Neural crest cell (in vitro differentiated cells): ENCODE measurements around the gene HIF3A. TPM values are rescaled to one million over a fixed set of nuclear protein-coding genes. Genes with fewer than 3 reads are reported as not detected.
"Not testable (repeated sequence)": the region's sequence is repeated elsewhere in the genome, so short reads cannot be mapped to it uniquely, and the experiment has no call there.

Experiments
- DNase-seq: peaks from one replicate; pipeline ENCODE4 v3.0.0; 2021; ENCODE audit warnings: low read depth, mixed read lengths, low spot score
- H3K27ac Mint-ChIP-seq: one replicate; pipeline ENCODE4 v1.8.0; 2021; ENCODE audit warnings: mild to moderate bottlenecking, mixed read lengths; ENCODE audit not compliant: unreplicated experiment
- H3K27me3 Mint-ChIP-seq: 2 replicates; pipeline ENCODE4 v1.8.0; 2021; ENCODE audit warnings: low read depth, mild to moderate bottlenecking, mixed read lengths
- H3K36me3 Mint-ChIP-seq: 2 replicates; pipeline ENCODE4 v1.8.0; 2021; ENCODE audit warnings: low read depth, mild to moderate bottlenecking, mixed read lengths
- H3K4me1 Mint-ChIP-seq: 2 replicates; pipeline ENCODE4 v1.8.0; 2021; ENCODE audit warnings: mixed read lengths
- H3K4me3 Mint-ChIP-seq: one replicate; pipeline ENCODE4 v1.8.0; 2021; ENCODE audit warnings: mild to moderate bottlenecking, mixed read lengths
- H3K9me3 Mint-ChIP-seq: 2 replicates; pipeline ENCODE4 v1.8.0; 2021; ENCODE audit warnings: mixed read lengths
- total RNA-seq: library from RNA; stranded (reverse); gene quantifications from 2 replicates; pipeline ENCODE4 v1.2.1, GENCODE V29; 2021
- TF ChIP-seq, protein P1 (sequence below): fragments of 200-600 bp; sonication (generic); conservative IDR thresholded peaks from 2 replicates; pipeline ENCODE4 v1.5.0; 2021; ENCODE audit warnings: antibody characterized with exemption, mild to moderate bottlenecking

Gene HIF3A
- total RNA-seq, 1 donor from 2014 or later, result 7.6 TPM

DNA sequence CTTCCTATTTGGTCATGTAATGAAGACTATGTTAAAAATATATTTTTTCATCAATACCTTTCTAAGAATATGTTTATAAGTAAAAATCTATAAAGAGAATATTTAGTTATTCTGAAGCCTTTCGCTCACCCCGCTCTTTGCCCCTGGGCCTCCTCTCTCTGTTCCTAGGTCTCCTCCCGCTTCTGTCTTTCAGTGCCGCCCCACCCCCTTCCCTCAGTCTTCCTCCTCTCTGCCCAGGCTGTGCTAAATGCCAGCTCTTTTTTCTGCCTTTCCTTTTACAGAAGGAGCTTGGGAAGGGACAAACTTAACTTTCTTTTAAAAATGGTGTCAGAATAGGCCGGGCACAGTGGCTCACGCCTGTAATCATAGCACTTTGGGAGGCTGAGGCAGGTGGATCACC, 22.8 kb downstream of the HIF3A start:
- no peak for DNase-seq
- Mint-ChIP-seq H3K9me3 (peaks cover 6% of the 10 kb centered on the region), H3K4me1 (no peaks in the 10 kb centered on the region), H3K27ac (no peak overlapping the region), H3K4me3 (no peak overlapping the region), H3K36me3 (peaks cover 2% of the 10 kb centered on the region), H3K27me3 (no peaks in the 10 kb centered on the region)
- TF ChIP-seq, protein P1, sequence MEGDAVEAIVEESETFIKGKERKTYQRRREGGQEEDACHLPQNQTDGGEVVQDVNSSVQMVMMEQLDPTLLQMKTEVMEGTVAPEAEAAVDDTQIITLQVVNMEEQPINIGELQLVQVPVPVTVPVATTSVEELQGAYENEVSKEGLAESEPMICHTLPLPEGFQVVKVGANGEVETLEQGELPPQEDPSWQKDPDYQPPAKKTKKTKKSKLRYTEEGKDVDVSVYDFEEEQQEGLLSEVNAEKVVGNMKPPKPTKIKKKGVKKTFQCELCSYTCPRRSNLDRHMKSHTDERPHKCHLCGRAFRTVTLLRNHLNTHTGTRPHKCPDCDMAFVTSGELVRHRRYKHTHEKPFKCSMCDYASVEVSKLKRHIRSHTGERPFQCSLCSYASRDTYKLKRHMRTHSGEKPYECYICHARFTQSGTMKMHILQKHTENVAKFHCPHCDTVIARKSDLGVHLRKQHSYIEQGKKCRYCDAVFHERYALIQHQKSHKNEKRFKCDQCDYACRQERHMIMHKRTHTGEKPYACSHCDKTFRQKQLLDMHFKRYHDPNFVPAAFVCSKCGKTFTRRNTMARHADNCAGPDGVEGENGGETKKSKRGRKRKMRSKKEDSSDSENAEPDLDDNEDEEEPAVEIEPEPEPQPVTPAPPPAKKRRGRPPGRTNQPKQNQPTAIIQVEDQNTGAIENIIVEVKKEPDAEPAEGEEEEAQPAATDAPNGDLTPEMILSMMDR, result no peak

DNA sequence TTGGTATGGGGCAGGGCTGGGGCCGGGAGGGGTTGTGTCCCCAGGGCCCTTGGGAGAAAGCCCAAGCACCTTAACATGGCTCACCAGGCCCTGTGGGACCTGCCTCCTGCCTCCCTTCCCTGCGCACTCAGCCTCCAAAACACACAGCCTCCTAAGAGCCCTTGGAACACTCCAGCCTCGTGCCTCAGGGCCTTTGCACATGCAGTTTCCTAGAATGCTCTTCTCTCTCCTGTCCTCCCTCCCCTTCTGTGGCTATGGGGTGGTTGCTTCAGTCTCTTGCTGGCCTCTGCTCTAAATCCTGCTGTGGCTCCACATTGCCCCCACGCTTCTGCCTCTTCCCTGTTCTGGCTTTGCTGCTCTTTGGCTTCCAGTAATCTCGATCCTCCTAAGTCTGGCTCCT, 23.7 kb downstream of the HIF3A start:
- Mint-ChIP-seq H3K9me3 (peaks cover 9% of the 10 kb centered on the region), H3K27me3 (no peaks in the 10 kb centered on the region), H3K27ac (no peak overlapping the region), H3K4me3 (no peak overlapping the region), H3K4me1 (no peaks in the 10 kb centered on the region), H3K36me3 (peaks cover 7% of the 10 kb centered on the region)
- DNase-seq, result no peak
- TF ChIP-seq, protein P1, result no peak

DNA sequence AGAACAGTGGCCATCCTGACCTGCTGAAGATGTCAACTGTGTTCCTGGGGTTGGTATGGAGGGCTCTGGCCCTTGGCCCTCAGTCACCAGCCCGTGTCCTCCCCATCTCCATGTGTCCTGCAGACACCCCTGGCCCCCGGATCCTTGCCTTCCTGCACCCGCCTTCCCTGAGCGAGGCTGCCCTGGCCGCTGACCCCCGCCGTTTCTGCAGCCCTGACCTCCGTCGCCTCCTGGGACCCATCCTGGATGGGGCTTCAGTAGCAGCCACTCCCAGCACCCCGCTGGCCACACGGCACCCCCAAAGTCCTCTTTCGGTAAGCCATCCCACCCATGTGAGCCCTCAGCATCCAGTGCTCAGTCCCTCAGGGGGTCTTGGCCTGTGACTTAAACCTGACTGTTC, 24.8 kb downstream of the HIF3A start:
- Mint-ChIP-seq H3K27ac (peak overlapping the region; percentile 43), H3K4me3 (no peak overlapping the region), H3K36me3 (peaks cover 15% of the 10 kb centered on the region), H3K27me3 (no peaks in the 10 kb centered on the region), H3K9me3 (peaks cover 13% of the 10 kb centered on the region), H3K4me1 (no peaks in the 10 kb centered on the region)
- TF ChIP-seq, protein P1, result no peak
- DNase-seq, result no peak

DNA sequence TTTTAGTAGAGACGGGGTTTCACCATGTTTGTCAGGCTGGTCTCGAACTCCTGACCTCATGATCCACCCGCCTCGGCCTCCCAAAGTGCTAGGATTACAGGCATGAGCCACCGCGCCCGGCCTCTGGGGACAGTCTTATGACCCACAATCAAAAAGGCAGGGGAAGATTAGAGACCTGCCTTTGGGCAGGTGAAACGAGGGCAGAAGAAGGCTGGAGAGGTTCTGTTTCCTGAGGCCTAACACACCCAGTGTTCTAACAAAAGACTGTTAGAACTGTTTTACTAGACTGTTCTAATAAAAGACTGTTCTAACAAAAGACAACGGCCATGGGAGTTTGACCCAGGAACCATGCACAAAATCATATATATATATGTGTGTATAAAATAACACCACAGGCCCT, 26.4 kb downstream of the HIF3A start:
- H3K27me3 Mint-ChIP-seq, H3K27ac Mint-ChIP-seq, DNase-seq, H3K4me3 Mint-ChIP-seq, H3K4me1 Mint-ChIP-seq: not testable (repeated sequence)
- peaks cover 14% of the 10 kb centered on the region for H3K9me3 Mint-ChIP-seq
- peaks cover 22% of the 10 kb centered on the region for H3K36me3 Mint-ChIP-seq

DNA sequence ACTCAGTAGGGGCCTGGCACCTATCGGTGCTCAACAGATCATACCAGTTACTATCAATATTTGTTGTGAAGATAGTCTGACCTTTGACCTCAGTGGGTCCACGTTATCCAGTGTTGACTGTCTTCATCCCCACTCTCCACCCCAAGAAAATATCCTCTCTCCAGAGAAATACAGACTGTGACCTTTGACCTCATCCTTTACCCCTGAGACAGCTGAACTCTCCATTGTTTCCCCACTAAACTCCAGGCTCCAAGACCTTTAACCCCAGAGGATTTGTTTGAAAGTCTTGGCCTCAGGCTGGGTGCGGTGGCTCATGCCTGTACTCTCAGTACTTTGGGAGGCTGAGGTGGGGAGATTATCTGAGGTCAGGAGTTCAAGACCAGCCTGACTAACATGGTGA, 27.4 kb downstream of the HIF3A start:
- H3K4me3 Mint-ChIP-seq, result no peak overlapping the region
- TF ChIP-seq, protein P1, result no peak
- H3K9me3 Mint-ChIP-seq, result peaks cover 17% of the 10 kb centered on the region
- H3K27me3 Mint-ChIP-seq, result no peaks in the 10 kb centered on the region
- peaks cover 26% of the 10 kb centered on the region for H3K36me3 Mint-ChIP-seq
- DNase-seq, result no peak
- no peak overlapping the region for H3K27ac Mint-ChIP-seq
- H3K4me1 Mint-ChIP-seq, result no peaks in the 10 kb centered on the region

DNA sequence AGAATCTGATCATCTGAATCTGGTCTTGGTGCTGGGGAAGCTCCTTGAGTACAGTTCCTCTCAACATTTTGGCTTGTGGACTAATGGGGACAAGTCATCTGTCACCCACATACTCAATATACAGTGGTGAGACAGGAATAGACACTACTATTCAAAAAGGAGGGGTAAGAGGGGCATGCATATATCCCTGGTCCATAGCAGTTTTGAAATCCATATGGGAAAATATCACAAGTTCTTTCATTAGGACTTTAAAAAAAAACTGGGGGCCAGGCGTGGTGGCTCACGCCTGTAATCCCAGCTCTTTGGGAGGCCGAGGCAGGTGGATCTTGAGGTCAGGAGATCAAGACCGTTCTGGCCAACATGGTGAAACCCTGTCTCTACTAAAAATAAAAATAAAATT, 29.8 kb downstream of the HIF3A start:
- TF ChIP-seq, protein P1, result no peak
- Mint-ChIP-seq H3K4me3 (no peak overlapping the region), H3K27ac (no peak overlapping the region), H3K4me1 (no peaks in the 10 kb centered on the region), H3K27me3 (no peaks in the 10 kb centered on the region), H3K9me3 (peaks cover 28% of the 10 kb centered on the region), H3K36me3 (peaks cover 36% of the 10 kb centered on the region)
- no peak for DNase-seq
